ENCODE data around the gene FZD10.

The FZD10 gene

DNA sequence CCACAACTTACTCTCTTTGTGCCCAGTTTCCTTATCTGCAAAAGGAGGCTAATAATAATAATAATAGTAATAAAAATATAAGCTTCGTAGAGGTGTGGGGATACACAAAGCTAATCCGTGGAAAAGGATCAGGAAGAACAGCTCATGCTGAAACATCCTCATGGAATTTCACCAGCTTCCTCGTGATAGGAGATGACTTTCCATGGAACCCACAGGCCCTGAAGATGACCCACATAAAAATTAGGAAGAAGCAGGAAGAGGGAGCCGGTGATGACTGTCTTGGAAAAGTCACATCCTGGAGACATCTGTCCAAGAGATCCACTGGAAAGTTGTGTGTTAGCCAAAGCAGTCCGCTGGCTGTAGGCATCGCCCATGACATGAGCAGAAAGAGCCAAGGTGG lies 31.9 kb upstream of the FZD10 start (continued):
- TF ChIP-seq, protein P1, sequence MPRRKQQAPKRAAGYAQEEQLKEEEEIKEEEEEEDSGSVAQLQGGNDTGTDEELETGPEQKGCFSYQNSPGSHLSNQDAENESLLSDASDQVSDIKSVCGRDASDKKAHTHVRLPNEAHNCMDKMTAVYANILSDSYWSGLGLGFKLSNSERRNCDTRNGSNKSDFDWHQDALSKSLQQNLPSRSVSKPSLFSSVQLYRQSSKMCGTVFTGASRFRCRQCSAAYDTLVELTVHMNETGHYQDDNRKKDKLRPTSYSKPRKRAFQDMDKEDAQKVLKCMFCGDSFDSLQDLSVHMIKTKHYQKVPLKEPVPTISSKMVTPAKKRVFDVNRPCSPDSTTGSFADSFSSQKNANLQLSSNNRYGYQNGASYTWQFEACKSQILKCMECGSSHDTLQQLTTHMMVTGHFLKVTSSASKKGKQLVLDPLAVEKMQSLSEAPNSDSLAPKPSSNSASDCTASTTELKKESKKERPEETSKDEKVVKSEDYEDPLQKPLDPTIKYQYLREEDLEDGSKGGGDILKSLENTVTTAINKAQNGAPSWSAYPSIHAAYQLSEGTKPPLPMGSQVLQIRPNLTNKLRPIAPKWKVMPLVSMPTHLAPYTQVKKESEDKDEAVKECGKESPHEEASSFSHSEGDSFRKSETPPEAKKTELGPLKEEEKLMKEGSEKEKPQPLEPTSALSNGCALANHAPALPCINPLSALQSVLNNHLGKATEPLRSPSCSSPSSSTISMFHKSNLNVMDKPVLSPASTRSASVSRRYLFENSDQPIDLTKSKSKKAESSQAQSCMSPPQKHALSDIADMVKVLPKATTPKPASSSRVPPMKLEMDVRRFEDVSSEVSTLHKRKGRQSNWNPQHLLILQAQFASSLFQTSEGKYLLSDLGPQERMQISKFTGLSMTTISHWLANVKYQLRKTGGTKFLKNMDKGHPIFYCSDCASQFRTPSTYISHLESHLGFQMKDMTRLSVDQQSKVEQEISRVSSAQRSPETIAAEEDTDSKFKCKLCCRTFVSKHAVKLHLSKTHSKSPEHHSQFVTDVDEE (CRISPR knock-in tag; IDR thresholded peaks at IDR 0.05): no peak
- no peak for TF ChIP-seq ZC3H10 (CRISPR knock-in tag; IDR thresholded peaks at IDR 0.05)

DNA sequence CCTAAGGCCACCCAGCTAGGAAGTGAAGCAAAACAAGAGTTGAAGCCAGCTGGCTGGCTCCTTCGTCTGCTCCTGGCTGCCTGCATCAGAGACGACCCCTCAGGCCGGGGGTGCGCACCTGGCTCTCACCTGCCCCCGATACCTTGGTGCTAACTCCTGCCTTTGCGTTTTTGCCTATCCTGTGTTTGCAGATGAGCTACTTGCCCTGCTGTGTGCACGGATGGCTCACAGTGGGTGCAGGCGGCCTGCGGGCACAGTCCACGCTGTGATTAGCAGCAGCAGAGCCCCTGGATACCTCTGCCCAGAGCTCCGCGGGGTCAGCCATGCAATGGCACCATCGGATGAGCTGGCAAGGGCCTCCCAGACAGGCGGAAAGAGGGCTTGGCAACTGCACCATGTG lies 31.2 kb upstream of the FZD10 start:
- TF ChIP-seq ZNF8 (CRISPR knock-in tag; IDR thresholded peaks at IDR 0.05) (no peak), ZFP30 (CRISPR knock-in tag; IDR thresholded peaks at IDR 0.05) (no peak), PPARA (CRISPR knock-in tag; IDR thresholded peaks at IDR 0.05; ENCODE audit: borderline replicate concordance) (no peak), RARB (CRISPR knock-in tag; IDR thresholded peaks at IDR 0.05) (no peak)
- TF ChIP-seq, protein P1 (CRISPR knock-in tag; IDR thresholded peaks at IDR 0.05): no peak
- ATAC-seq: no peak

DNA sequence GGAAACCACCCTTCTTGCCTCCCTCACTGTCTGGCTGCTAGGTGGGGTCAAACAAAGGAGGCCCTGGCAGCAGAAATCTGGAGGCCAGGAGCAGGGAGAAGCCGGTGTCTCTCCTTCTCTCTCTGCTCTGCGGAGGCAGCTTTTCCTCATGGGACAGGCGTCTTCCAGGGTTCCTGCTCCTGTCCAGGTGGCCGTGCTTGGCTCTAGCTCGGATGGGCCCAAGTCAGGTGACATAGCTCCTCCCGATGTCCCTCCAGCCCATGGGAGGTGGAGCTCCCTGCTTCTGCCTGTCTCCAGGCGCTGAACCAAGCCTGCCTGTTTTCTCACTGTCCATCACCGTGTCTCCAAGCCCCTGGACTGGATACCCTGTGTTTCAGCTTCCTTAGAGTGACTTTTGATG lies 30.5 kb upstream of the FZD10 start:
- TF ChIP-seq ZNF565 (CRISPR knock-in tag; conservative IDR thresholded peaks at IDR 0.05; ENCODE audit: low read depth): no peak

DNA sequence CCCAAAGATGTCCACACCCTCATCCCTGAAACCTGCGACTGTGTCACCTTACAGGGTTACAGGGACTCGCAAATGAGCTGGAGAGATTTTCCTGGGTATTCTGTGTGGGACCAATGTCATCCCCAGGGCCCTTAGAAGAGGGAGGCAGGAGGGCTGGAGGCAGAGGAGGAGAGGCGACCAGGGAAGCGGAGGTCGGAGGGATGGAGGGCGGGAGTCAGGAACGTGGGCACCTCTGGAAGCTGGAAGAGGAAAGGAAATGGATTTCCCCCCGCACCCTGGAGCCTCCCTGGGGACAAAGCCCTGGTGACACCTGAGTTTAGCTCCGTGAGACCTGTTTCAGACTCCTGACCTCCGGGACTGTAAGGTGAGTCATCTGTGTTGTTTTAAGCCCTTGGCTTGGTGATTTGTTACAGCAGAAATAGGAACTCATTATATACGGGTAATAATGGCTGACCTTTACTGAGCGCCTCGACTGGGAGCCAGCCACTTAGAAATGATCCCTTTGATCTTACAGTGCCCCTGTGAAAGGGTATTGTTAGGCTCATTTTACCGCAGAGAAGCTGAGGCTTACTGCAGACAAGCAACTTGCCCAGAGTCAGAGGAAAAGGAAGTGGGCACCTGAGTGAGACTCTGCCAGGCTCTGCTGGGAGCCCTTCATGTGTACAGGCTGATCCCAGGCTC lies 29.3 kb upstream of the FZD10 start:
- ATAC-seq: no peak
- TF ChIP-seq SNAI2 (CRISPR knock-in tag; IDR thresholded peaks at IDR 0.05): no peak
- no peak for TF ChIP-seq OSR1 (CRISPR knock-in tag; IDR thresholded peaks at IDR 0.05)
- TF ChIP-seq GLIS3 (CRISPR knock-in tag; IDR thresholded peaks at IDR 0.05): no peak
- TF ChIP-seq, protein P2, sequence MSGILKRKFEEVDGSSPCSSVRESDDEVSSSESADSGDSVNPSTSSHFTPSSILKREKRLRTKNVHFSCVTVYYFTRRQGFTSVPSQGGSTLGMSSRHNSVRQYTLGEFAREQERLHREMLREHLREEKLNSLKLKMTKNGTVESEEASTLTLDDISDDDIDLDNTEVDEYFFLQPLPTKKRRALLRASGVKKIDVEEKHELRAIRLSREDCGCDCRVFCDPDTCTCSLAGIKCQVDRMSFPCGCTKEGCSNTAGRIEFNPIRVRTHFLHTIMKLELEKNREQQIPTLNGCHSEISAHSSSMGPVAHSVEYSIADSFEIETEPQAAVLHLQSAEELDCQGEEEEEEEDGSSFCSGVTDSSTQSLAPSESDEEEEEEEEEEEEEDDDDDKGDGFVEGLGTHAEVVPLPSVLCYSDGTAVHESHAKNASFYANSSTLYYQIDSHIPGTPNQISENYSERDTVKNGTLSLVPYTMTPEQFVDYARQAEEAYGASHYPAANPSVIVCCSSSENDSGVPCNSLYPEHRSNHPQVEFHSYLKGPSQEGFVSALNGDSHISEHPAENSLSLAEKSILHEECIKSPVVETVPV (CRISPR knock-in tag; IDR thresholded peaks at IDR 0.05): no peak
- TF ChIP-seq, protein P3, sequence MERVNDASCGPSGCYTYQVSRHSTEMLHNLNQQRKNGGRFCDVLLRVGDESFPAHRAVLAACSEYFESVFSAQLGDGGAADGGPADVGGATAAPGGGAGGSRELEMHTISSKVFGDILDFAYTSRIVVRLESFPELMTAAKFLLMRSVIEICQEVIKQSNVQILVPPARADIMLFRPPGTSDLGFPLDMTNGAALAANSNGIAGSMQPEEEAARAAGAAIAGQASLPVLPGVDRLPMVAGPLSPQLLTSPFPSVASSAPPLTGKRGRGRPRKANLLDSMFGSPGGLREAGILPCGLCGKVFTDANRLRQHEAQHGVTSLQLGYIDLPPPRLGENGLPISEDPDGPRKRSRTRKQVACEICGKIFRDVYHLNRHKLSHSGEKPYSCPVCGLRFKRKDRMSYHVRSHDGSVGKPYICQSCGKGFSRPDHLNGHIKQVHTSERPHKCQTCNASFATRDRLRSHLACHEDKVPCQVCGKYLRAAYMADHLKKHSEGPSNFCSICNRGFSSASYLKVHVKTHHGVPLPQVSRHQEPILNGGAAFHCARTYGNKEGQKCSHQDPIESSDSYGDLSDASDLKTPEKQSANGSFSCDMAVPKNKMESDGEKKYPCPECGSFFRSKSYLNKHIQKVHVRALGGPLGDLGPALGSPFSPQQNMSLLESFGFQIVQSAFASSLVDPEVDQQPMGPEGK (CRISPR knock-in tag; IDR thresholded peaks at IDR 0.05; ENCODE audit: borderline replicate concordance): no peak
- no peak for TF ChIP-seq ESRRG (CRISPR knock-in tag; IDR thresholded peaks at IDR 0.05)
- TF ChIP-seq ZFP3 (CRISPR knock-in tag; IDR thresholded peaks at IDR 0.05): no peak
- TF ChIP-seq TOX (CRISPR knock-in tag; IDR thresholded peaks at IDR 0.05; ENCODE audit: borderline replicate concordance): no peak
- no peak for TF ChIP-seq BACH2 (CRISPR knock-in tag; IDR thresholded peaks at IDR 0.05; ENCODE audit: borderline replicate concordance)
- TF ChIP-seq, protein P1 (CRISPR knock-in tag; IDR thresholded peaks at IDR 0.05): no peak
- TF ChIP-seq ZNF70 (CRISPR knock-in tag; IDR thresholded peaks at IDR 0.05): no peak
- no peak for TF ChIP-seq ZC3H10 (CRISPR knock-in tag; IDR thresholded peaks at IDR 0.05)
- no peak for TF ChIP-seq ZFP30 (CRISPR knock-in tag; IDR thresholded peaks at IDR 0.05)

More for the DNA sequence above, 30.5 kb upstream of the FZD10 start:
- no peak for ATAC-seq

Measured in SK-N-SH treated with all-trans-retinoic acid at 6 μM for 48 hours (cell line).